Measurements from ENCODE around the gene FTCD. TPM values are rescaled to one million over a fixed set of nuclear protein-coding genes. Genes with fewer than 3 reads are reported as not detected.
A peak's percentile ranks its signal among the peaks of the same experiment; 100 is the strongest.

FTCD gene
- total RNA-seq, 4 donors from 2014 or later = 0.29 TPM; not detected in 3

DNA sequence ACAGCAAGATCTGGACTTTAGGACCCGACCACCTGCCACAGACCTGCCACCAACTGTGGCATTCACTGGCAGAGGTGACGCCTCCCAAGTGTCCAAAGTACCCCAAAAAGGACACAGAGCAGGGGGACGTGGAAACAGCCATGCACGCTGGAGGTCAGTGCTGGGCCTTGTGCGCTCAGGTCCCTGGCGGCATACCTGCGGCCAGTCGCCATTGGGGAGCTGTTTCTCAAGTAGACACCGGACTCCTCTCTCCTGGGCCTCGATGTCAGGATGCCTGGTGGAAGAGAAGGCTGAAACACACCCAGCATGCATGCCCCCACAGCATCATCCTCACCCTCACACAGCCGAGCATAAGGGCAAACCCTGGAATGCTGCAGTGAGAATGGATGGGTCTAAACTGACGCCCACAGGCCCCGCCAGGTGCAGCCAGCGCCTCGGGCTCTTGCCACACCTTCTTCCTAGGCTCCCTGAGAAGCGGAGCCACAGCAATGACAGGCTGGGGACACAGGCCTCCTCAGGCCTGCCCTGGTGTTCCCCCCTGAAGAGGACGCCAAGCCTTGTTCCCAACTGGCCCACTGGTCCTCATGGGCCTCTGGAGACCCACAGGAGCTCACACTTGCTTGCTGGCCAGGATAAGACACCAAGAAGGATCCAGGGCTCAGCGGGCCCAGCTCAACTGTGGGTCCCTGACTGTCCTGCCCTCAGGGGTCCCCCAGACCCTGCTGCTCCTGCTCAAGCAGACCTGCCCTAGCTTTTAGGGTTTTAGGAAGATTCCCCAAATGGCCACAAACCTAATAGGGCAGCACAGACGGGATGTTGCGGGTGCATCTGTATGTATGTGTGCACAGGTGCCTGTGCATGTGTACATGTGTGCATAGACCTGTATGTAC lies 36.6 kb upstream of the FTCD start:
- DNase-seq (ENCODE audit: low spot score in 2 of 2) = peak in 1 of 2 donors; percentile 78
- H3K4me3 ChIP-seq (ENCODE audit: low read depth, poor library complexity, severe bottlenecking) = no peak overlapping the region
- TF ChIP-seq POLR2A (IDR thresholded peaks at IDR 0.05) = no peak
- TF ChIP-seq, protein P1, sequence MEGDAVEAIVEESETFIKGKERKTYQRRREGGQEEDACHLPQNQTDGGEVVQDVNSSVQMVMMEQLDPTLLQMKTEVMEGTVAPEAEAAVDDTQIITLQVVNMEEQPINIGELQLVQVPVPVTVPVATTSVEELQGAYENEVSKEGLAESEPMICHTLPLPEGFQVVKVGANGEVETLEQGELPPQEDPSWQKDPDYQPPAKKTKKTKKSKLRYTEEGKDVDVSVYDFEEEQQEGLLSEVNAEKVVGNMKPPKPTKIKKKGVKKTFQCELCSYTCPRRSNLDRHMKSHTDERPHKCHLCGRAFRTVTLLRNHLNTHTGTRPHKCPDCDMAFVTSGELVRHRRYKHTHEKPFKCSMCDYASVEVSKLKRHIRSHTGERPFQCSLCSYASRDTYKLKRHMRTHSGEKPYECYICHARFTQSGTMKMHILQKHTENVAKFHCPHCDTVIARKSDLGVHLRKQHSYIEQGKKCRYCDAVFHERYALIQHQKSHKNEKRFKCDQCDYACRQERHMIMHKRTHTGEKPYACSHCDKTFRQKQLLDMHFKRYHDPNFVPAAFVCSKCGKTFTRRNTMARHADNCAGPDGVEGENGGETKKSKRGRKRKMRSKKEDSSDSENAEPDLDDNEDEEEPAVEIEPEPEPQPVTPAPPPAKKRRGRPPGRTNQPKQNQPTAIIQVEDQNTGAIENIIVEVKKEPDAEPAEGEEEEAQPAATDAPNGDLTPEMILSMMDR (IDR thresholded peaks at IDR 0.05) = no peak
- WGBS, 2 donors = 94% methylated on average over 20 of the region's 20 CpGs
- intact Hi-C loops (cut with DNase I; ENCODE audit: low total_unique reads) = no loop called here

- 59 to 62% methylated on average over 3 to 4 of the region's 4 CpGs for WGBS, 2 donors
- peak; percentile 67 to 87 for DNase-seq (ENCODE audit: low spot score in 2 of 2)
- TF ChIP-seq, protein P1 (IDR thresholded peaks at IDR 0.05) = no peak
- no peak for TF ChIP-seq POLR2A (IDR thresholded peaks at IDR 0.05)
- intact Hi-C loops (cut with DNase I; ENCODE audit: low total_unique reads) = no loop called here
- no peak overlapping the region for H3K4me3 ChIP-seq (ENCODE audit: low read depth, poor library complexity, severe bottlenecking)
Observed at GRCh38 chr21:46191257-46191685, 35.9 kb upstream of the FTCD start.

DNA sequence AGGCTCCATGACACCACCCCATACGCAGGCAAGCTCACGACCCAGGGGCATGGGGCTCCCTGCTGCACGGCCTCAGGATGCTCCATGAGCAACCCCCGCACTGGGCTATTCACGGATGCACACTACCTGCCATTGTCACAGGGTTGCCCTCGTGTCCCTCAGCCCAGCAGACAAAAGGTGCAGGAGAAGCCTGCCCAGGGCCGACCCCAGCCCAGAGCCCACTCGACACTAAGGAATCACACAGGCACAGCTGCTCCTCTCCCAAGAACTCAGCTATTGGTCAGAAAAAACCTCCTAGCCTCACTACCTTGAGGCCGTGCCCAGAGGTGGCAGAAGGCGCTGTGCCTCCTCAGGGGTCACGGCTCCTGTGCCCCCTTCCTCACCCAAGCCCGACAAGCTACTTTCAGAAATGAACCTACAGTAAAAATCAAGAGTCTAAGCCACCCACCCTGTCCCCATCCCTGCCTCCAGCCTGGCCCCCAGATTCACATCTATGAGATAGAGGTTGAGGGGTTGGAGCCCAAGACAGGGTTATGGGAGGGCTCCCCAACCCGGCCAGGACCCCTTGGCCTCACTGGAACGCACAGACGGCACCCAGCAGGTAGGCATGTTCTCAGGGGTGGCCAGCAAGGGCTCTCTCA lies 35.2 kb upstream of the FTCD start:
- TF ChIP-seq, protein P1 (IDR thresholded peaks at IDR 0.05) = no peak
- no peak for TF ChIP-seq POLR2A (IDR thresholded peaks at IDR 0.05)
- 87 to 91% methylated on average over 10 to 15 of the region's 15 CpGs for WGBS, 2 donors
- intact Hi-C loops (cut with DNase I; ENCODE audit: low total_unique reads) = no loop called here
- H3K4me3 ChIP-seq (ENCODE audit: low read depth, poor library complexity, severe bottlenecking) = no peak overlapping the region
- DNase-seq (ENCODE audit: low spot score in 2 of 2) = peak in 1 of 2 donors; percentile 14

DNA sequence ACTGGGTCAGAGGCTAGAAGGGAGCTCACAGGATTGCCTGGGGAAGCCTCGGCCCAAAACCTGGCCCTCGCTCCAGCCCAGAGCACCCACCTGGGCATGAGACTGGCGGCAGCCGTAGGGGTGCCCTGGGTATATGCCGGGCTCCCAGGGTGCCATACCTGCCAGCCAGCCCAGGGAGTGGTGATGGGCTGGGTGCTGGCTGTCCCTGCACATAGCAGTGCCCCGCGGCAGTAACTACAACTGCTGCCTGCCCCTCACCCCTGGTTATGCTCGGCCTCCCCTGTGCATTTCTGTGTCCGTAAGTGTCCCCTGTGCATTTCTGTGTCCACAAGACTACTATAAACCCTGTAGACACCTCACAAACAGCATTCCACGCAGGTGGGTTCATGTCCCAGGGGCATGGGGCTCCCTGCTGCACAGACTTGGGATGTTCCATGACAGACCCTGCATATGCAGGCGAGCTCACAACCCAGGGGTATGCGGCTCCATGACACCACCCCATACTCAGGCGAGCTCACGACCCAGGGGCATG lies 34.6 kb upstream of the FTCD start:
- intact Hi-C loops (cut with DNase I; ENCODE audit: low total_unique reads) = no loop called here
- no peak for DNase-seq (ENCODE audit: low spot score in 2 of 2)
- H3K4me3 ChIP-seq (ENCODE audit: low read depth, poor library complexity, severe bottlenecking) = no peak overlapping the region
- 78 to 87% methylated on average over 10 to 13 of the region's 14 CpGs for WGBS, 2 donors
- no peak for TF ChIP-seq POLR2A (IDR thresholded peaks at IDR 0.05)
- TF ChIP-seq, protein P1 (IDR thresholded peaks at IDR 0.05) = no peak

DNA sequence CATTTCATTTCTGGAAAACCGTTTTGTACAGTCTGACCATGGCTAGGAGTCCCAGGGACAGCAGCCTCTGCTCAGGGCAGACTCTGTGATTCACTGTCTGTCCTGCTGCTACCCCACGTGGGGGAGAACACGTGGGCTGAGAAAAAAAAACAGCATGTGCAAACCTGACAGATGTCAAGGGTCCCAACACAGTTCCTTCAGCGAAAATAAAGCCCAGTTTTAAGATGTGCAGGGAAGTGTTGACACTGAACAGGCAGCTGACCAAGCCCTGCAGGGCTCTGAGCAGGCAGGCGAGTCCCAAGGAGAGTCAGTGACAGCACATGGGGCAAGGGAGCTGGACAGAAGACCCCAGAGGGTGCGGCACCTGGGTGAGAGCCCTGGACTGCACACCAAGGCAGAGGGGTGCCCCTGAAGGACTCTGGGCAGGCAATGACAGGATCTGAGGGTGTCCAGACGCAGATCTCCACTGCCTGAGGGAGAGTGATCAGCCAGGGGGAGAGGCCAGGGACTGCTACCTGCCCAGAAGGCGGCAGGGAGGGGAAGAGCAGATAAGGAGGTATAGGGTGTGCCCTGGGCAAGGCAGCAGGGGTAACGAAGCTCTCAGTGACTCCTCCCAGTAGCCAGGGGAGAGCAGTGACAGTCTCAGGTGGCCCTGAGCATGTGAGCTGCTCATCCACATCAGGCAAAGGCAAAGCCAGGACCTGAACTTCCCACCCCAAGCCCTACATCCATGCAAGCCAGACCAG lies 34.0 kb upstream of the FTCD start:
- intact Hi-C loops (cut with DNase I; ENCODE audit: low total_unique reads) = no loop called here
- whole genome bisulfite sequencing, 2 donors = 47 to 50% methylated on average over 9 of the region's 9 CpGs
- no peak for DNase-seq (ENCODE audit: low spot score in 2 of 2)
- TF ChIP-seq POLR2A (IDR thresholded peaks at IDR 0.05) = no peak
- TF ChIP-seq, protein P1 (IDR thresholded peaks at IDR 0.05) = no peak
- H3K4me3 ChIP-seq (ENCODE audit: low read depth, poor library complexity, severe bottlenecking) = no peak overlapping the region
